Right atrium auricular region (tissue), 2 donors: Measurements from ENCODE around the gene TWIST1. TPM values are rescaled to one million over a fixed set of nuclear protein-coding genes. Genes with fewer than 3 reads are reported as not detected.

Experiments used
- DNase-seq: peaks from one replicate; pipeline ENCODE4 v3.0.0-alpha.2; 2019; ENCODE audit warnings: low spot score
- H3K27ac ChIP-seq, 2 donors: fragments of 200-600 bp; sonication (generic); 1 replicate in 1 of 2; 2 replicates in 1 of 2; pipeline ENCODE4 v1.5.1; 2016 to 2019
- H3K27me3 ChIP-seq, 2 donors: fragments of 200-600 bp; sonication (generic); one replicate each; pipeline versions ENCODE4 v1.5.1 to v1.6.0; 2017 to 2019
- H3K36me3 ChIP-seq: fragments of 200-600 bp; sonication (generic); one replicate; pipeline ENCODE4 v1.5.1; 2016
- H3K4me1 ChIP-seq, 2 donors: fragments of 200-600 bp; sonication (generic); one replicate each; pipeline versions ENCODE4 v1.5.1 to v1.6.0; 2017 to 2019
- H3K4me3 ChIP-seq, 2 donors: fragments of 200-600 bp; sonication (generic); 1 replicate in 1 of 2; 2 replicates in 1 of 2; pipeline ENCODE4 v1.5.1; 2017 to 2019; ENCODE audit warnings: mild to moderate bottlenecking in 1 of 2, moderate library complexity in 1 of 2
- H3K9me3 ChIP-seq, 2 donors: fragments of 200-600 bp; sonication (generic); one replicate each; pipeline ENCODE4 v1.5.1; 2019
- CTCF ChIP-seq, 2 donors: fragments of 200-600 bp; sonication (generic); IDR thresholded peaks; one replicate each; pipeline ENCODE4 v1.5.1; 2019; ENCODE audit warnings: antibody characterized with exemption in 2 of 2
- total RNA-seq, 2 donors: library from RNA; depleted of rRNA; stranded (reverse); fragments of >200 nt; gene quantifications; one replicate each; pipeline ENCODE4 v1.1.0, GENCODE V29; 2016

TWIST1 gene
- total RNA-seq, 2 donors from 2014 or later, result 1.9 to 6.2 TPM

DNA sequence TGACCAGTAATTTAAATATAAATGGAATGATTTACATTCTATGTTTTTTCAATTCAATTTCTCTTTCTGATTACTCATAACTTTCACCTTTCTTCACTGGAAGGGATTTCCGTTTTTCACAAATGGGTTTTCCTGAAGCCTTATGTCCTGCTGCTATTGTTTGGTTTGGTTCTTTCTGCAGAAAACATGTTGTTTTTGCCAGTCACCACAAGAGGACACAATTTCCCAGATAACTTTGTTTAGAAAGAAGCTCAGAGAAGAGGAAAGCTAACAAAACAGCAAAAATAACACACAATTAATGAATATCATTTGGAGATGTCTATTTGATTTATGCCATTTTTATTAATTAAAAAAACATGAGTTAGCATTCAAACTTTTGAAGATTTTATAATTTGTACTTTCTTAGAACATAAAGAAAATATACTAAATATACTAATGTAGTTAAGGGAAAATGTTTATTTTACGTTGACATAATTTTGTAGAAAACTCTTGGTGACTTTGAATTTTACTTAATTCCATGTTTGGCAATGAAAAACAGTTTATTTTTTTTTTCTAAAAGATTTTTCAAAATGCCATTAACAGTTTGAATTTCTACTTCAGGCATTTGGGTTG is 4.6 kb upstream of the TWIST1 start:
- TF ChIP-seq CTCF (IDR thresholded peaks at IDR 0.05), result peak; percentile 41 to 64

DNA sequence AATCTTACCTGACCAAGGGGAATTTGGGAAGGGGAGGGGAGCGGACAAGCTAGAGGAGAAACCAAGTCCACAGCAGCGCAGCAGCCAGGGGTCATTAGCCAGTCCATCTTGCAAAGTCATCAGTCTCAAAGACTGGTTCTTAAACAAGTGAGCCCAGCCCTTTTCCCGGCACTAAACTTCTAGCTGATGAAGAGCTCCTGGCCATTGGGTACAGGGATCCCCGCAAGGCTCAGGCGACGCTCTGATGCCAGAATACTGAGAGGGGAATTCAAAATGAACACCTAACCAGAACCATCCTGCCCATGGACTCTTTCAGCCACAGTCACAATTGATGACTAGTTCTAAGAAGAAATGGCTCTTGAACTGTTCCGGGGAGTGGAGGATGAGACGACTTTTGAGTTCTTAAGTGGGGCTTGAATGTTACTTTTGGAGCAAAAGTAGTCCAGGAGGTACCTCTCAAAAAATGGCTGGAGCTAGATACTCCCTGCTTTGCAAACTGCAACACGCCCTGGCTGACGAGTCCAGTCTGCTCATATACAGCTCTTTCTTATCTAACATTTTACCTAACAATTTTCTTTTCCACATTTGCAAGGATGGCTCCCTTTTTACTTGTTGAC is 2.5 kb upstream of the TWIST1 start:
- H3K27me3 ChIP-seq, result peaks cover 5 to 7% of the 10 kb centered on the region in 2 donors
- no peak overlapping the region for H3K4me3 ChIP-seq
- H3K4me1 ChIP-seq, result peaks cover 0 to 23% of the 10 kb centered on the region in 2 donors
- H3K36me3 ChIP-seq, result no peaks in the 10 kb centered on the region
- H3K9me3 ChIP-seq, result no peaks in the 10 kb centered on the region
- TF ChIP-seq CTCF (IDR thresholded peaks at IDR 0.05), result no peak
- H3K27ac ChIP-seq, result no peak overlapping the region
- no peak for DNase-seq

More for the DNA sequence above, 4.6 kb upstream of the TWIST1 start:
- Histone ChIP-seq H3K27ac (no peak overlapping the region), H3K27me3 (peaks cover 0 to 5% of the 10 kb centered on the region in 2 donors), H3K4me1 (peaks cover 0 to 15% of the 10 kb centered on the region in 2 donors), H3K36me3 (no peaks in the 10 kb centered on the region), H3K9me3 (no peaks in the 10 kb centered on the region), H3K4me3 (no peak overlapping the region)
- DNase-seq, result no peak

GRCh38 chr7:19119372-19119771 is 1.9 kb upstream of the TWIST1 start:
- Histone ChIP-seq H3K27ac (no peak overlapping the region), H3K4me3 (no peak overlapping the region), H3K27me3 (peaks cover 5 to 7% of the 10 kb centered on the region in 2 donors), H3K36me3 (no peaks in the 10 kb centered on the region), H3K9me3 (no peaks in the 10 kb centered on the region), H3K4me1 (peaks cover 0 to 23% of the 10 kb centered on the region in 2 donors)
- TF ChIP-seq CTCF (IDR thresholded peaks at IDR 0.05), result no peak
- no peak for DNase-seq

DNA sequence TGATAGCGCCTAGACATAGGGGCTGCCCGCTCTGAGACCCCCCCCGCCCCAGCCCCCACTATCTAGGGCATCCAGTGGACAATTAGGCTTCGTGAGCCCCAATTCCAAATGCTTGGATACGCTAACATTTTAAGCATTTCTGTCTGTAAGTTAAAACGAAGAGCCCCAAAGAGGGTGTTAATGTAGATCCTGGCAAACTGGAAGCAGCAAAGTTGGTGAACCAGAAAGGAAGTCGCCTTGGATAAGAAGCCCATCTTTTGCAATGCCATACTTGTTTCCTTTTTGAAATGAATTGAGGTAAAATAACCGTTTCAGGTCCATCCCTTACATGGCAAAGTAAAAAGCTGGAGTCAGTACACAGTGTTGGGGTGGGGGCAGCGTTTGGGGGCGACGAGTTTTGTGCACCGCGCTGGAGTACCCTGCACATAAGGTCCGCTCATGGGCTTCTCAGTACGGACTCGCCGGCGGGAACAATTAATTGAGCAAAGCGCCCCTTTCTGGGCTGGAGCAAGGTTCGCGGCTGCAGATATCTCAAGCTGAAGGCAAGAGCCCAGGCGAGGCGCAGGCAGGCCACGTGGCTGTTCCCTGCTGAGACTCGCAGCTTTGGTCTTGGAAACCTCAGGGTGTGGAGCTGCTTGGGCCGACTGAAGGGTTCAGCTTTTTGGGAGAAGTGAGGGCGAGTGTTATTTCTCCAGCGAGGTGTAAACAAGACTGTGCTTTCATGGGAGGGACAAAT is 1.4 kb upstream of the TWIST1 start:
- peak; percentile 59 for DNase-seq
- H3K4me3 ChIP-seq, result peak overlapping the region in 1 of 2 donors; percentile 45
- TF ChIP-seq CTCF (IDR thresholded peaks at IDR 0.05), result no peak
- no peaks in the 10 kb centered on the region for H3K9me3 ChIP-seq
- no peaks in the 10 kb centered on the region for H3K36me3 ChIP-seq
- H3K27me3 ChIP-seq, result peaks cover 5 to 7% of the 10 kb centered on the region in 2 donors
- H3K27ac ChIP-seq, result no peak overlapping the region
- H3K4me1 ChIP-seq, result peaks cover 0 to 23% of the 10 kb centered on the region in 2 donors

DNA sequence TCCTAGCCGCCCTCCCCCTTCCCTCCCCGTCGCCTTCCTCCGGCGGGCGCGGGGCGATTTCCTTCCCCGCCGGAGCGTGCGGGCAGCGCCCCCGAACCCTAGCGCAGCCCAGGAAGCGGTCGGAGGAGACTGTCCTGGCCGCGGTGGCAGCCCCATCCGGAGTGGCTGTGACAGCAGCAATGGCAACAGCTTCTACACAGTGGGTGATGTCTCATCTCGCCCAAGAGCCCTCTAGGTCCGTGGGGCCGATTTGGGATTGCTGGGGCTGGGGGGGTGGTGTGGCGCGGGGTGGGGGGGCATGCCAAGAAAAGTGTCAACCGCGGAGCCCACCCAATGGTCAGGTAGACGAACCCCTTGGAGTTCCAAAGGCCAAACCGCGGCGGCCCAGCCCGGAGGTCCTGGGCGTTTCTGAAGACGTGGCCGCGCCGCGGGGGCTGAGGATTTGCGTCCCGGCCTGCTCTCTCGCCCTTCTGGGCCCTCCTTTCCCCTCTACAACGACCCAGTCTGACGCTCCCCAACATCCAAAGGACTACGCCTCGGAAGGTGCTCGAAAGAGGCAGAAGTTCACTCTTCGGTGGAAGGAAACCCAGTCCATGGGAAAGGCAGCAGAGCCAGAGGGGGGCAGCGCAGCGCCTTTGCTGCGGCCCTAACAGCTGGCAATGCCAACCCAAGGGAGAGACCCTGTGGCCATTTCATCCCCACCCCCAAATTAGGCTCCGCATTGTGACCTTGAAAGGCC is 603 bp upstream of the TWIST1 start:
- DNase-seq, result no peak
- TF ChIP-seq CTCF (IDR thresholded peaks at IDR 0.05), result no peak
- Histone ChIP-seq H3K9me3 (no peaks in the 10 kb centered on the region), H3K4me1 (peaks cover 0 to 23% of the 10 kb centered on the region in 2 donors), H3K27ac (peak overlapping the region; percentile 54 to 67), H3K4me3 (peak overlapping the region; percentile 45 to 58), H3K27me3 (peaks cover 5 to 7% of the 10 kb centered on the region in 2 donors), H3K36me3 (no peaks in the 10 kb centered on the region)
